ENCODE results near the gene FAM181A.

DNA sequence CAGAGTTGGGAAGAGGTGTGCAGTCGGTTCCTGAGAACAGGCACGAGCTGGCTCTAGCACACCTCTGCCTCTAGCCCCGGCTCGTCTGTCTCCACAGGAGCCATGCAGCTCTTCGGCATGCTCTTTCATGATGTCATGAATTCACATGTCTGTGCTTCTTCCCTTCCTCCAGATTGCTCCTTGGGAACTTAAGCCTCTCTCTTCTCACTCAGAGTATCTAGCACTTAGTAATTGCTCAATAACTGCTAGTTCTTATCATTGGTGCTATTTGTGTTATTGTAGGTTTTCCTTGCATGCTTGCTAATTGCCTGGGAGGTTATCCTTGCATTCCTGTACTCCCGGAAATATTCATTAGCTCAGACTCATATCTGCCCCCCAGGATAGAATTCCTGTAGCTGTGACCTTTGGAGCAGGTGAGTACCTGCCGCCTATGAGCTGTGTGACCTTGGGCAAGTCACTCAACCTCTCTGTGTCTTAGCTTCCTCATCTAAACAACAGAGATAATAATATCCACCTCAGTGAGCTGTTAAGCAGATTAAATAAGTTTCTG is 19.5 kb downstream of the FAM181A start:
- TF ChIP-seq, protein P1, sequence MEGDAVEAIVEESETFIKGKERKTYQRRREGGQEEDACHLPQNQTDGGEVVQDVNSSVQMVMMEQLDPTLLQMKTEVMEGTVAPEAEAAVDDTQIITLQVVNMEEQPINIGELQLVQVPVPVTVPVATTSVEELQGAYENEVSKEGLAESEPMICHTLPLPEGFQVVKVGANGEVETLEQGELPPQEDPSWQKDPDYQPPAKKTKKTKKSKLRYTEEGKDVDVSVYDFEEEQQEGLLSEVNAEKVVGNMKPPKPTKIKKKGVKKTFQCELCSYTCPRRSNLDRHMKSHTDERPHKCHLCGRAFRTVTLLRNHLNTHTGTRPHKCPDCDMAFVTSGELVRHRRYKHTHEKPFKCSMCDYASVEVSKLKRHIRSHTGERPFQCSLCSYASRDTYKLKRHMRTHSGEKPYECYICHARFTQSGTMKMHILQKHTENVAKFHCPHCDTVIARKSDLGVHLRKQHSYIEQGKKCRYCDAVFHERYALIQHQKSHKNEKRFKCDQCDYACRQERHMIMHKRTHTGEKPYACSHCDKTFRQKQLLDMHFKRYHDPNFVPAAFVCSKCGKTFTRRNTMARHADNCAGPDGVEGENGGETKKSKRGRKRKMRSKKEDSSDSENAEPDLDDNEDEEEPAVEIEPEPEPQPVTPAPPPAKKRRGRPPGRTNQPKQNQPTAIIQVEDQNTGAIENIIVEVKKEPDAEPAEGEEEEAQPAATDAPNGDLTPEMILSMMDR (IDR thresholded peaks at IDR 0.05; ENCODE audit: insufficient read depth, low read length, poor library complexity, severe bottlenecking) = no peak
- no peak for TF ChIP-seq EZH2phosphoT487 (conservative IDR thresholded peaks at IDR 0.05; ENCODE audit: low read length)
